ENCODE measurements around the gene RNF121.

The RNF121 gene

GRCh38 chr11:71991494-71991893, 62.6 kb downstream of the RNF121 start:
- no peak for DNase-seq

DNA sequence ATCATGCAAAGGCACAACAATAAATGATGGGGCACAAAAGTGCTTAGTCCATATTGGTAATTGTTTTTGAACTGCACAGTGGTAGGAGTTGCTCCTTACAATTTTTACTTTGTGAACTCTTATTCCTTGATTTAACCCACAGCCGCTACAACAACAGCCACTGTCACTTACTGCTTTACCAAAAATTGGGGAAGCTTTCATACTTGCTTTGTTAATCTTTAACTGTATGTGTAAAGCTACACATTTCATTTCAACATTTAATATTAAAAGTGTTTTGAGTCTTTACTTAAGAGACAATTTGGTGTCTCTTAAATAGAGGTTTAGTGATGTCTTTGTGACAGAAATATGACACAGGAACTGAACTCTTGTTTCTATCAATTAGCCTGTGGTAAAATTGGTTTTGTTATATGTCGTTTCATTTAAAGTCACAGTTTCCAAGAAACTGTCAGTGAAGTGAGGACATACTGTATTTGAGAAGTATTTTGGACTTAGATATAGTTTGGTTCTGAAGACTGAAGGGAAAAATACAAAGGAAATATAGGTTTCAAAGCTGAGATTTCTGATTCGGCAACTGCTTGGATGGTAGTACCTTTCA, 63.4 kb downstream of the RNF121 start:
- DNase-seq, result no peak

DNA sequence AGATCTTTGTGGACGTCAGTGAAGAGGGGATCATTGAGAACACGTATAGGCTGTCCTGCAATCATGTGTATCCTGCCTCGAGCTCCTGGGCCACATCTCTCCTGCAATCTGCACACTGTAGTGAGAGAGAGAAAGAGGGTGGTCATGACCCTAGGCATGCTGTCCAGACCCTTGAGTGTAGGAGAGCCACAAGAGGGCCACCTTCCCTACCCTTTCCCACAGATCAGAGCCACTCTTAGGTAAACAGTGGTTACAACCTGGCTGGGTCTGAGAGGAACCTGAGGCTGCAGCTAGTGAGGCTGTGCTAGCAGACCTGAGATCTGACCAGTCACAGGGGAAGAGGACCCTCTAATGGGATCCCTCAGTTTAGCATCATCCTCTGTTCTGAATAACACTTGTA, 65.9 kb downstream of the RNF121 start:
- DNase-seq, result no peak

GRCh38 chr11:71995726-71996291, 67.0 kb downstream of the RNF121 start:
- no peak for DNase-seq

DNA sequence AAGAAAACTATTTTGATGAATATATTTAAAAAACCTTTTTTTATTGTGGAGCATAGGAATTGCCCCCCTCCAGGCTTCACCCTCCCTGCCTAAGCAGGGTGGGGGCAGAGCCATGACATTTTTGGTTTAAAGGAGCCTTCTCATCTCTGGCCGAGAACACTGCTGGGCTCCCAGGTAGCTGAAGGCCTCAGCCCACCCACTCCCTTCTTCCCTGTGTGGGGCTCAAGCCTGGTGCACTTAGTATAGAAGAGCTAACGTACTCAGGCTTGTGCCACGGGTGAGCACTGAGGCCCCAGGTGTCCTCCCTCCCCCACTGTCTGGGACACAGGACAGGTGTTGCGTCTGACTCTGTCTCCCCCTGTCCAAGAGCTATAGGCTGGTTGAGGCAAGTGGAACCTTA, 67.7 kb downstream of the RNF121 start:
- no peak for DNase-seq

- DNase-seq, result no peak
Measured at GRCh38 chr11:71996946-71997345, 68.1 kb downstream of the RNF121 start.

DNA sequence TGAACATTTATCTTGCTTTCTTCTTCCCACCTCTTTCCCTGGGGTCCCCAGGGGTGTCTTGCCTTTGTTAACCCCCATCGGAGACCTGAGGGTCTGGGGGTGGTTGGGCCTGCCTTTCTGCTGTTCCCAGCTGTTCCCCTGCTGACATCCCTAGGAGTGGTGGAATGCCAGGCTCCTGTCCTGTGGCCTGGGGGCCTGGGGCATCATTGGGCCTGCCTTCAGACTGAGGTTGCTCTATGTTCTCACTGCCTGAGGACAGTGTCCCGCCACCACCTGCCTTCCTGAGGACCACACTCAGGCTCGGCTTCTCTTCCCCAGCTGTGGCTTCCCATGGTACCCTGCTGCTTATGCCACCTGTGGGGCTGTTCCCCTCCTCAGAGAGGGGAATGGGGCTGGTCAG, 68.7 kb downstream of the RNF121 start:
- DNase-seq, result no peak

- no peak for DNase-seq
Measured at GRCh38 chr11:71998061-71998460, 69.2 kb downstream of the RNF121 start.

DNA sequence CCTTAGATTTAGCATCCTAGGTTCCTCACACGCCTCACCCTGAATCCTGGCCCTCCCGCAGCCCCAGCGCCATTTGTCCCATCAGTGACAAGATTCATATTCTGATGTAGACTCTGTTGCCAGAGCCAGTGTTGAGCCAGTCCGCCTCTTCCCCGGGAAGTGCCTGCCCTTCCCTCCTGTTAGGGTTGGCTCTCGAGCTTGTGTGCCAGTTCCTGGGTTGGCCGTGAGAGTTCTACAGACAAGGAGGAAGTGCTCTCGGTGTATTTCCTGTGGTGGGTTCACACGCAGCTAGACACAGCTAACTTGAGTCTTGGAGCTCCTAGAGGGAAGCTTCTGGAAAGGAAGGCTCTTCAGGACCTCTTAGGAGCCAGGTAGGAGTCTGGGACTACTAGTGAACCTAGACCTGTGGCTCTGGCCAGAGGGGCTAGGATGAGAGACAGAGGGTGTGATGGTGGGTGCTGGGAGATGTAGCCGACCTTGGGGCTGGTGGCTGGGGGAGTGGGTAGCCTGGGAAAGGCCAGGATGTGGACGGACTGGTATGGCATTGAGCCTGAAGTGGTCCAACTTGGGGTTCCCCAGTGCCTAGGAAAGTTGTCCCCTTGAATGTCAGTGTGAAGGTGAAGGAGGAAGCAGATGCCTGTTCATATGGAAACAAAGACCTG, 69.9 kb downstream of the RNF121 start, which contains the start of gene IL18BP:
Gene IL18BP, plus strand, starts transcription at position 261 of the 662 bp plus-strand sequence. CDS start 1,076 bp downstream, outside the sequence.
- DNase-seq, result no peak

DNA sequence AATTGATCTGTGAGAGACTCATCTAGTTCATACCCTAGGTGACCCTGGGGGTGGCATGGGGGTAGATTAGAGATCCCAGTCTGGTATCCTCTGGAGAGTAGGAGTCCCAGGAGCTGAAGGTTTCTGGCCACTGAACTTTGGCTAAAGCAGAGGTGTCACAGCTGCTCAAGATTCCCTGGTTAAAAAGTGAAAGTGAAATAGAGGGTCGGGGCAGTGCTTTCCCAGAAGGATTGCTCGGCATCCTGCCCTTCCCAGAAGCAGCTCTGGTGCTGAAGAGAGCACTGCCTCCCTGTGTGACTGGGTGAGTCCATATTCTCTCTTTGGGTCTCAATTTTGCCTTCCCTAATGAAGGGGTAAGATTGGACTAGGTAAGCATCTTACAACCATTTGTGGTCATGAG, 70.5 kb downstream of the RNF121 start:
- DNase-seq, result no peak

DNA sequence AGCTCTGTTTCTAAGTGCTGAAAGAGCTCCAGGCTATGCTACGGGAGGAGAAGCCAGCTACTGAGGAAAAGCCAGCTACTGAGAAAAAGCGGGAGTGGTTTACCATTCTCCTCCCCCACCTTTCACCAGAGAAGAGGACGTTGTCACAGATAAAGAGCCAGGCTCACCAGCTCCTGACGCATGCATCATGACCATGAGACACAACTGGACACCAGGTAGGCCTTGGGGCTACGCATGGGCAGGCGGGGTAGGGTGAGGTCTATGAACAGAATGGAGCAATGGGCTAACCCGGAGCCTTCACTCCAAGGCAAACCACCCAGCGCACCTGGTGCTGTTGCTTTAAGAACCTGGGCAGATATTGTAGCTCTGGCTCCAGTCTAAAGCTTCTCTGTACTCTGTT, 71.0 kb downstream of the RNF121 start:
- no peak for DNase-seq

GRCh38 chr11:72000202-72000867, 71.5 kb downstream of the RNF121 start:
- no peak for DNase-seq

- DNase-seq, result no peak
Measured at GRCh38 chr11:72001285-72001684, 72.4 kb downstream of the RNF121 start.

DNA sequence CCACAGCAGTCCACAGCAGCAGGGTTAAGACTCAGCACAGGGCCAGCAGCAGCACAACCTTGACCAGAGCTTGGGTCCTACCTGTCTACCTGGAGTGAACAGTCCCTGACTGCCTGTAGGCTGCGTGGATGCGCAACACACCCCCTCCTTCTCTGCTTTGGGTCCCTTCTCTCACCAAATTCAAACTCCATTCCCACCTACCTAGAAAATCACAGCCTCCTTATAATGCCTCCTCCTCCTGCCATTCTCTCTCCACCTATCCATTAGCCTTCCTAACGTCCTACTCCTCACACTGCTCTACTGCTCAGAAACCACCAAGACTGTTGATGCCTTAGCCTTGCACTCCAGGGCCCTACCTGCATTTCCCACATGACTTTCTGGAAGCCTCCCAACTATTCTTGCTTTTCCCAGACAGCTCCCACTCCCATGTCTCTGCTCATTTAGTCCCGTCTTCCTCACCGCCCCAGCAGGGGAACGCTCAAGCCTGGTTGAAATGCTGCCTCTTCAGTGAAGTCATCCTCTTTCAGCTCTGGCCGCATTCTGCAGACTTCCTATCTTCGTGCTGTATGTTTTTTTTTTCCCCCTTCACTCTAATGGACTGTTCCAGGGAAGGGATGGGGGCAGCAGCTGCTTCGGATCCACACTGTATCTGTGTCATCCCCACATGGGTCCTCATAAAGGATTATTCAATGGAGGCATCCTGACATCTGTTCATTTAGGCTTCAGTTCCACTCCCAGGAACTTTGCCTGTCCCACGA, 73.2 kb downstream of the RNF121 start:
- DNase-seq, result no peak

DNA sequence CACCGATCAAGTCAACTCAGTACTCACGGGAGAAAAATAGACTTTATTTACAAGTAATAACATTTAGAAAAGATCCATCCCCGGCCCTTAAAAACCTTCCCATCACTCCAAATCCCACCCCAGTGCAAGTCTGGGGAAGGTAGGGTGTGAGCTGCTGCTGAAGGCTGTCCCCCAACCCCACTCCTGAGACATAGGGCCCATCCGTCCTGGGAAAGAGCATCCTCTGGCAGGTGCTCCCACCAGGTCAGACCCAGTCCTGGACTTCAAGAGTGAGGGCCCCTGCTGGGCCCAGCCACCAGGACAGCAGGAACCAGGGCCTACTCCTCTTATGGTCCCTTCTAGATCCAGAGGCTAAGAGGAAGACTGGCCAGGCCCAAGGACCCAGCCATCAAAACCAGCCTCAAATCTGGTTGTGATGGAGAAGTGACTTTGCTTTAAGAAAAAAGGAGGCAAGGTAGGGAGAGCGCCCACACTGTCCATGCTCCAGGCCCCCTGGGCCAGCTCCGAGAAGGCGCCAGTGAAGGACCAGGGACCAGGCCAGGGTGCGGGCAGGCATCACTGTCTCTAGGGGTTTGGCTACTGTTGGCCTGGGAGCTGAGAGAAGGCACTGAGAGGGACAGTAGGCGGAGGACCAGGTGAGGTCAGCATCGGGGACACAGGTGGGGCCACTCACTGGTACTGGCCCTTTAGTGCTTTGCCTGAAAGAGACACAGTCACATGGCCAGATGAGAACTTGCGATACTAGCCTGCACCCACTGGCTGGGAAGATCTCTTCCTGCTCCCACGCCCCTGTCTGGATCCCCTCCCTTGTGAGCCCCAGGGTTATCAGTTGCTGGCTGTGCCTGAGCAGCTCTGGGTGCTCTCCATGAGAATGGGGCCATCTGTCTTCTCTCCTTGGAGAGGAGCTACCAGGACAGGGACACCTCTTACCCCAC, 74.3 kb downstream of the RNF121 start:
- no peak for DNase-seq

- no peak for DNase-seq
Measured at GRCh38 chr11:72003776-72004171, 74.9 kb downstream of the RNF121 start.

DNA sequence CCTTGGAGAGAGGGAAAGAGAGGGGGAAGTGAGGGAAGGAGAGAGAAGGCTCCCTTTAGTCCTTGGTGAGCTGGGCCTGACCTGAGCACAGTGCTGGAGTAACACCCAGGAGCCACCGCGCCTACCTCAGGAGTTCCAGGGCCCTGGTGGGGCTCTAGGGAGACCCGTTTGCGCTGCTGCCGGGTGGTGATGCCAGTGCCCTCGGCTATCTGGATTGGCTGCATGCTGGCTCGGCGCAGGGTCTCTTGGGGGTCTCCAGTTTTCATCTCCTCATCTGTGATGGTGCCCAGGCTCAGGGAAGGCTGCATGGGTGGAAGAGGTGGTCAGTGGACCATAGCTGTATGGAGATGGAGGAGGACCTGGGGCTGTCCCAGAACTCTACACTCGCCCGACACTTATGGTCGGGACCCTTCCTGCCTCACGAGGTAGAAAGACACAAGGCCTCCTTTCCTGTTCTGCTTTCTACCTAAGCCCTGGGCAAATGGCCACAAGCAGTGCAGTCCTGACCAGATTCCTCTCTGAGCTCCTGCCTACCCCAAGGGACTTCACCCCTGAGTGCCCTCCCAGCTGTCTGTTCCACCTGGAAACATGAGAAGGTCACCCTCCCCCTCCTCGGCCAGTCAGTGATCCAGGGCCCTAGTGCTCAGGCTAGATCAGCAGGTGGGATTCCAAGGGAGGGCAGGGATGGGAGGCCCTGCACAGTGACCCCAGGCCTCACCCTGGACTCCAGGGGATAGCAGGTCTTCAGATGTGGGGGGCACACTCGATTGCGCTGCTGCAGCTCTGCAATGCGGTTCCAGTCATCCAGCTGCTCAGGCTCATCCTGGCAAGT, 75.9 kb downstream of the RNF121 start:
- no peak for DNase-seq

- DNase-seq, result no peak
Measured at GRCh38 chr11:72005347-72006260, 76.8 kb downstream of the RNF121 start.

DNA sequence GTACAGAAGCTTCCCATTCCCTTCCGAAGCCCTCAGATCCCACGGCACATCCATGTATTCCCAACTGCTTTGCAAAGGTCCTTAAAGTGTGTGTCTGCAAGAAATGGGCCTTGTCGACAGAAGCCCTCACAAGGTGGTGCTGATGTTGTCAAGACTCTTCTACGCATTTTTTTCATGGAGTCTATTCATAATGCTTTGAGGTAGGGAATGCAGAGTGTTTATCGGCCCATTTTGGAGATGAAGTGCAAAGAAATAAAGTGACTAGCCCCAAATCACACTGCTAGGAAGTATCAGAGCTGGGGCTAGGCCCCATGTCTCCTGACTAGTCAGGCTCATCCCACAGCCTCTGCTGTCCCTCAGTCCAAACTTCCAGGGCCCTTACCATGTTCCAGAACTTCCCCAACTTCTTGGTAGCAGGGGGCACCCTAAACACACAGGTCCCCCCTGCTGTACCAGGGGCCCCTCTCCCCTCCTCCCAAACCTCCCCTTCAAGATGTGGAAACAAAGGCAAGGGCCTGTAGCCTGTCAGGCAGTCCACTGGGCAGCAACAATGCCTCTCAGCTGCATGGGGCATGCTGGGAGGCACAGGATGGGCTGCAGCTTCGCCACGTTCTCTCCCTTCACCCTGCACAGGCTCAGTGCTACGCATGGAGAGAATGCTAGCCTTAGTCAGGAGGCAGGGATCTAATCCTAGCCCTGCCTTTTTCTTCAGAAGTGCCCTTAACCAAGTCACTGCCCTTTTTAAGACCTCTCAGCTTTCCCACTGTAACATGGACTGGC, 77.7 kb downstream of the RNF121 start:
- DNase-seq, result no peak

Measured in NCI-H1092 (cell line).